Suppressor macrophage (primary cell): ENCODE results near the gene CD164.
"Not testable (repeated sequence)": the region's sequence is repeated elsewhere in the genome, so short reads cannot be mapped to it uniquely, and the experiment has no call there.

Source experiments
- DNase-seq, 4 experiments: peaks; one replicate each; pipeline ENCODE4 v3.0.0-alpha.2; 2020 to 2022

Gene CD164

DNA sequence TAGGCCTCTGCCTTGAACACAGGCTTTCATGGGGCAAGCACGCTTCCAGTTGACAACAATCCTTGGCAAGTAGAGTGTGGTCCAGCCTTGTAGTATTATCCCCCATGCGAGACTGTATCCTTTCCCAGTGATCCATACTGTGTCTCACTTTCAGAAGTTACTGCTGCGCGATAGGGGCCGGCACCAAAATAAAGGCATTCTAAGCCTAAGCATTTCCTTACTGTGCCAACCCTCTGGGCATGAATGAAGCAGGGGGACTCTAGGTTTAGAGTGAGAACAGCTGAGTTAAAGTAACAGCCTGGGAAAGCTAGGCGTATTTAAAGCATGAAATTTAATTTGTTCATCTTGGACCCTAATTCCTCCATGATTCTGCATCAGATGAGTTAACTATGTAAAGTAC, 39.4 kb downstream of the CD164 start:
- DNase-seq: no peak

DNA sequence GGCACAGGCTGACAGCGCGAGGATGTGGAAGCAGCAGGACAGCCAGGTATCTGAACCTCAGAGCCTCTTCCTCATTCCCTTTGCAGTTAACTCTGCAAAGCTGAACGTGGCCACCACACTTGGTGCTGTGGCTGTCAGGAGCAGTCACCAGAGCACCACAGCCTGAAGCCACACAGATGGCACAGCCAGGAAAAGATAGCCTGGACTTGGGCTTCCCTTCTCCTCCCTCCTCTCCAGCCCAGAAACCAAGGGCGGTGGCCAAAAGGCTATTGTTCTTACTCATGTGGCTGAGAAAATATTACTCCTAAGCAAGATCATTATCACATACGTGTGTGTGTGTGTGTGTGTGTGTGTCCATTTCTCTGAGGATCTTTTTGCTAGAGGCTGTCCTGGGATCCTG, 39.8 kb downstream of the CD164 start:
- no peak for DNase-seq

DNA sequence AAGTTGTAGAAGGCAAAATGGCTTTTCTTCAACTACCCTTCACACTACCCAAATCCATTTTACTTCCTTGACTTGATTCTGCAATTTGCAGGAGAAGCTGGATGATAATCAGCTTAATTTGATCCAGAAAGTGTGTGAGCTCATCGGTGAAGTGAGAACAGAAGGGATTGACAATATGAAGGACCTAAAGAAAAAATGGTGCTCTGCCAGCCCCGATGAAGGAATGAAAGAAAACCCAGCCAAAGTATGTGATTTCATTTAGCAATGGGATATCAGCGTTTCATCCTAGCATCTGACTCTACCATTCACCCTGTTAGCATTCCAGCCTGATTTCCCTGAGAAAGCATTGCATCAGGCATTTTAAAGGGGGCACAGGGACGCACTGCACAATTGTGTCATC, 41.5 kb downstream of the CD164 start:
- no peak for DNase-seq

DNA sequence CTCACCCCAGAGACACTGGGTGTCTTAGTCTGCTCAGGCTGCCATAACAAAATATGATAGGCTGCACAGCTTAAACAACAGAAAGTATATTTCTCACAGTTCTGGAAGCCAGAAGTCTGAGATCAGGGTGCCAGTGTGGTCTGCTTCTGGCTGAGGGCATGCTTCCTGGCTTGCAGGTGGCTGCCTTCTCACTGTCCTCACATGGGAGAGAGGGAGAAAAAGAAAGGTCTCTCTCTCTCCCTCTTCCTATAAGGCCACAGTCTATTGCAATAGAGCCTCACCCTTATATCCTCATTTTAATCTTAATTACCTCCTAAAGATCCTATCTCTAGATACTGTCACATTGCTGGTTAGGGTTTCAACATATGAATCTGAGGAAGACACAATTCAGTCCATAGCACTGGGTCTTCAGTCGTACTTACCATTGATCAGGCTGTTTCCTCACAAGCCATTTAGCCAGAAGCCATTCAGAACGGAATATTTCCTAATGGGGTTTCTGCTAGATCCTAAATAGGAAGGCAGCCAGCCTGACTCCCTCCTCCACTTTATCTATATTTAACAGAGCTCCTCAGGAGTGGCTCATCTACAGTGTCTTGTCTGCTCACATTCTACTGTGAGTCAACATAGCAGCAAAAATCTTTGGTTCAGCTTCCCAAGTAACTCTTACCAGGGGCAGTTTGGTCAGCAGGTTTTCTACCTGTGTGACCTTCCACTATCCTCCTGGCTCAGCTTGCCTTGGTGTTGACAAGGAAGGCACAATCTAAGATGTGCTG, 42.2 kb downstream of the CD164 start:
- no peak for DNase-seq

DNA sequence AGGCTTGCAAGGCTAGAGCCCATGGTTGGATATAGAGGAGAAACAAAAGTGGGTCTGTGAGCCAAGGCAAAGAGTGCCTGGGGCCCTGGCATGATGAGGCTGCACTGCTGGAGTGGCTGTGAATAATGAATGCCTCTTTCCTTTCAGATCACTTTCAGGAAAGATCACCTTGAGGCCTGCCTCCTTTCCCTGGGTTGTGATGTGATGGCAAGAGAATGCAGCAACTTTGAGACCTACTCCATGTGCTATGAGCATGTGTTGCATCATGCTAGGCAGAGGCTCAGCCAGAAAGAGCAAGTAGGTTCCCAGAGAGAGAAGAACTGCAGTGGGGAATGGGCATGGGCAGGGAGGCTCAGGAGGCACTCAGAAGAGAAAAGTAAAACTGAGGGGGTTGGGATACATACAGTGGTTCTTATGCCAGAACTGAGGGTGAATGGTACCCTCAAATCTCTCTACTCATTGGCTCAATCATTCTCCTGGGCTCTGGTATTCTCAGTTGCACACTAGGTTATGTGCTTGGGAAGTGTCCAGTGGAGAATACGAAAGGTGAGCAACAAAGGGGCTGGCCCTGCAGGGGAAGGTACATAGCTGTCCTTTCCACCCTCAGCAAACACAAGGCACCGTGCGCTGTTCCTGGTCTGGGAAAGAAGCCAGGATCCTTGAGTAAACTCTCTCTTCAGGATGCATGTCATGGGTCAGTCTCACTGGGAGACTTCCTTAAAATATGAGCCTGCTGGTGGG, 45.9 kb downstream of the CD164 start:
- DNase-seq: peak; percentile 41 to 69 (median 61)

DNA sequence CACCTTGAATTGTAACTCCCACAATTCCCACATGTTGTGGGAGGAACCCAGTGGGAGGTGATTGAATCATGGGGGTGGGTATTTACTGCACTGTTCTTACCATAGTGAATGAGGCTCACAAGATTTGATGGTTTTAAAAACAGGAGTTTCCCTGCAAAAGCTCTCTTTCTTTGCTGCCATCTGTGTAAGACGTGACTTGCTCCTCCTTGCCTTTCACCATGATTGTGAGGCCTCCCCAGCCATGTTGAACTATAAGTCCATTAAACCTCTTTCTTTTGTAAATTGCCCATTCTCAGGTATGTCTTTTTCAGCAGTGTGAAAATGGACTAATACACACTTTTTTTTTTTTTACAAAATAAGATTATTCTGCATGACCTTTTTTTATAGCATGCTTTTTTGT, 48.4 kb downstream of the CD164 start:
- DNase-seq: not testable (repeated sequence)

DNA sequence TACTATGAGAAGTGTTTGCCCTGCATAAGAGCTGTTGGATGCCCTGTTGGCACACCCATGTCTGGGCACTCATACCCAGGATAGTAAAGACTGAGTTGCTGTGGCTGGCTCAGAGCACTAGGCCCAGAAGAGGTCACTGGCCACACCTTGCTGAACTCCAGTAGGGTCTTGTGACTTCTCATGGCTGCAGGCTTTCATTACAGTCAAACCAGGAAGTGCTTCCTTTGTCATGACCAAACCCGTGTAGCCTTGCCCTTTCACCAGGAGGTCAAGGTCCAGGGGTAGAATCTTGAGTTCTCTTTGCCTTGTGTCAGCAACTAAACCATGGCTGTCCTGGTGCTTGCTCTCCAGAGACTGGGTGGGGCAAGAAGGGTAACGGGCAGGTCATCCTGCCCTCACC, 49.5 kb downstream of the CD164 start:
- DNase-seq: peak; percentile 60 to 81 (median 70)

DNA sequence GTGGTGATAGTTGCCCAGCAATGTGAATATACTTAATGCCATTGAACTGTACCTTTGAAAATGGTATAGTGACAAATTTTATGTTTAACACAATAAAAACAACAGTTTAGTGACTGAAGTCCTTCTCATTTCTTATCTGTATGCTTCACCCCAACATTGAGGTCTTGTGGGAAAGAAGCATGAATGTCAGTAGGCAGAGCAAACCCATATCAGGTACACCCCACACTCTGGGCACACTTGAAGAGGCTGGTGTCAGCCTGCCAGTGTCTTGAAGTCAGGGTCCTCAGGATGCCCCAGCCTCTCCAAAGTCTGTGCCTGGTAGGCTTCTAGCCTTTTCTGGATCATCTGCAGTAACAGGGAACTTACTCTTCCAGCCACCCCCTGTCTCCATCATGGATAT, 51.2 kb downstream of the CD164 start:
- DNase-seq: no peak

DNA sequence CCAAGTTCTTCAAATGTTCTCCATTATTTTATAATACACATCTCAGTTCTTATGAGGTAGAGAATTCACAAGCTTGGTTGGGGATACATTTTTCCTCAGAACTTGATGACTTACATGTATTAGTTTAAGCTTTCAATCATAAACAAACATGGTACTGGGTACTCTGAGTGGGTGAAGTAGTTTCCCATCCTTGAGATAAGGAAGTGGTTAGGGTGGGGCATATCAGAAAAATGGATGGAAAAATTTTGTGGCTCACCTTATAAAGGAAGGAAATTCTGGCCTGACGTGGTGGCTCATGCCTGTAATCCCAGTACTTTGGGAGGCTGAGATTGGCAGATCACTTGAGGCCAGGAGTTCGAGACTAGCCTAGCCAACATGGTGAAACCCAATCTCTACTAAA, 52.0 kb downstream of the CD164 start:
- no peak for DNase-seq

DNA sequence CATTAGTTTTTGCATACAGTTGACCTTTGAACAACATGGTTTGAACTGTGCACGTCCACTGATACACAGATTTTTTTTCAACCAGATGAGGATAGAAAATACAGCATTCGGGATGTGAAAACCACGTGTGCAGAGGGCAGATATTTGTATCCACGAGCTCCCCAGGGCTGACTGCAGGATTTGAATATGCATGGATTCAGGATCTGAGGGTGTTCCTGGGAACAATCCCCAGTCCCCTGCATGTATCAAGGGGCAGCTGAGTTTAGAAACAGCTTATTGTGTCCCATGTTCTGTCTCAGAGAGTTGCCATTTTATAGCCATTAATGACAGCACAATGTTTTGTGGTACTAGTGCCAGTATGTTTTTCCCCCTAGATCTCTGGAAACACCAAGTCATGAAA, 53.6 kb downstream of the CD164 start:
- no peak for DNase-seq

DNA sequence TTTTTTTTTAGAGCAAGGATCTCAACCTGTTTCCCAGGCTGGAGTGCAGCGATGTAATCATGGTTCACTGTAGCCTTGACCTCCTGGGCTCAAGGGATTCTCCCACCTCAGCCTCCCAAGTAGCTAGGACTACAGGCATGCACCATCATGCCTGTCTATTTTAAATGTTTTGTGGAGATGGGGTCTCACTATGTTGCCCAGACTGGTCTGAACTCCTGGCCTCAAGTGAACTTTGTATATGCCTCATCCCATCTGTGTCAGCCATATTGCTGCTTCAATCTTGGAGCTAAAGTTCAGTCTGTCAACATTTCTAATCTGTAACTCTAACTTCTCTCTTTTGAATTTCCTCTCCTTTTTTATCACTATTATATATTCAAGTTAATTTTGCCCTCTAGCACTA, 54.3 kb downstream of the CD164 start:
- DNase-seq: peak in 1 of 4 experiments; percentile 32

DNA sequence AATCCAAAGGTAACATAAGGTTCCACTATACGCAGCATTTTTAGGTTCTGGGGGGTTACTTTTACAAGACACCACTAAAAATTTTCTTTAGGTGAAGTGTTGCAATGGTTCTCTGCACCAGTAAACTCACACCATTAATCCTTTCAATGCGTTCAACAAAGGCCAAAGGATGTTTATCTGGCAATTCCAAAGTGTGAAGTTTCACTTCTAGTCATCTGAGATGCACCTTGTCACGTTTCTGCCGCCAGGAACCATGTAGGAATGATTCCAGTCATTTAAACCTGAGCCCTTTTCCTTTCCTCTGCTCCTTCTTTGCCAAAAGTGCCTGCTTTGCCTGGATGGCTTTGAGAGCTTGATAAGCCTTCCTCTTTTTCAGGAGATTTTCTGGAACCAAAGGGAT, 54.8 kb downstream of the CD164 start:
- no peak for DNase-seq

DNA sequence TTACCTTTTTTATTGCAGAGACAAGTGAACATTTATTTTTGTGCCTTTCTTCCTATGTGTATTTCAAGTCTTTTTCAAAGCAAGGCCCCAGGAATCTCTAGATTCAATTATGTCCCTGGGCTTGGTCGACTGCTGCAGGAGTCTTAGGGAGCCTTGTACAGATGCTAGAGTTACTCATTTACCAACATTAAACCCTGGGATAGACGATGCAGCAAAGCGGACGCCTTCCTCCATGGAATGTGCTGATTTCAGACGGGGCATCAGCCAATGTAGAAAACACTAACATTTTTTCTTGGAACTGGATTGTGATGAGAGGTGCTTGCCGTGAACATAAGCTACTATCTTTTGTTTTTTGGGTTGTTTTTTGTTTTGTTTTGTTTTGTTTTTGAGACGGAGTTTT, 55.9 kb downstream of the CD164 start:
- no peak for DNase-seq

DNA sequence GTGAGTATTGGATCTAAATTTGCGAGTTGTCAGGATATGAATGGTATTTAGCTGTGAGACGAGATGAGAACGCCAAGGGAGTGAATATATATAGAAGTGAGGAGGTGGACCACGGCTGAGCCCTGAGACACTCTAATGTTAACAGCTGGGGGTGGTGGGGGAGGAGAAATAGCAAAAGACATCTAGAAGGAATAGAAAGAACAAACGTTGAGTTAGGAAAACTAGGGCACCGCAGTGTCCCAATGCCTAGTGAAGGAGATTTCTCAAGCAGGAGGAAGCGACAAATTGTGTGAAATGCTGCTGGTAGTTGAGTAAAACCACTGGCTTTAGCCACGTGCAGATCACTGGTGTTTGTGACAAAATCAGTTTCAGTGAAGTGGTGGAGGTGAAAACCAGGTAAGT, 56.9 kb downstream of the CD164 start:
- peak; percentile 71 to 84 (median 80) for DNase-seq

DNA sequence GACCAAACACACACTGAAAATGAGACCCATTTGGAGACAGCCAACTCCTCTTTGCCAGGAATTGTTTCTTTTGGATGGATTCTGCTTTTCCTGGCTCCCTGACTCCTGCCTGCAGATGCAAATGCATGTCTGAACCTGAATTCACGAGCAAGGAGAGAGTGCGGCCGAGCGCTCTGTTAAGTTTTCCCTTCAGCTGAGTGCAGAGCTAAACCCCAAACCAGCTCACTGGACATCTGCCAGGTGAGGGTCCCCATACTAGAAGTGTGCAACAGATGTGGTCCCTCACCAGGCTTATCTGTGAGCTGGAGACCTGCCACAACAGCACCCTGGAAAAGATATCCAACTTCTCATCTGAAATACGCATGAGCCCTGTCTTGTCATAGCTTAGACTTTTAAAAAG, 59.0 kb downstream of the CD164 start:
- no peak for DNase-seq

DNA sequence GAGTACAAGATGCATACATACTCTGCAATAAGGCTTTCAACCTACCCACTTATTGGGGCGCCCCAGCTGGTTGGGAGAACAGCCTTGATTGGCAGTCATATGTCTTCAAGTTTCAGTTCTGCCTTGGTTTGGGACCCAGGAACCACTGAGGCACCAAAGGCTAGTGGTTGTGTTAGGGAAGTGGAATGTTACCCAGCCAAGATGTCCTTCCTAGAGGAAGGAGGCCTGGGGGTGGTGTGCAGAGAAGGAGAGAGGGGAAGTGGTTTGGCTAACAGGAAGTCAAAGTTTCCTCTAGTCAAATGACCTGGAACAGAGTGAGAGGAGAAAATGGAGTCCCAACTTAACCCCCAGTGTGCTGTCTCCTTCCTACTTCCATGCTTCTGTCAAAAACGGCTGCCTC, 59.4 kb downstream of the CD164 start:
- peak; percentile 84 to 96 (median 93) for DNase-seq

DNA sequence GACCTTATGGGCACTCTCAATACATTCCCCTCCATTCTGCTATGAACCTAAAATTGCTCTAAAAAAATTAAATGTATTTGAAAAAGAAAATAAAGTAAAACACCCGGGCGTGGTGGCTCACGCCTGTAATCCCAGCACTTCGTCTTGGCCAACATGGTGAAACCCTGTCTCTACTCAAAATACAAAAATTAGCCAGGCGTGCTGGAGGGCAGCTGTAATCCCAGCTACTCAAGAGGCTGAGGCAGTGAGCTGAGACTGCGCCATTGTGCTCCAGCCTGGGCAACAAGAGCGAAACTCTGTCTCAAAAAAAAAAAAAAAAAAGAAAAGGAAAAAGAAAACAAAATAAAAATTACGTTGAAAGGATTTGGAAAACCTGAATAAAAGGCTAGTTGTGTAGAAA, 60.5 kb downstream of the CD164 start:
- no peak for DNase-seq

DNA sequence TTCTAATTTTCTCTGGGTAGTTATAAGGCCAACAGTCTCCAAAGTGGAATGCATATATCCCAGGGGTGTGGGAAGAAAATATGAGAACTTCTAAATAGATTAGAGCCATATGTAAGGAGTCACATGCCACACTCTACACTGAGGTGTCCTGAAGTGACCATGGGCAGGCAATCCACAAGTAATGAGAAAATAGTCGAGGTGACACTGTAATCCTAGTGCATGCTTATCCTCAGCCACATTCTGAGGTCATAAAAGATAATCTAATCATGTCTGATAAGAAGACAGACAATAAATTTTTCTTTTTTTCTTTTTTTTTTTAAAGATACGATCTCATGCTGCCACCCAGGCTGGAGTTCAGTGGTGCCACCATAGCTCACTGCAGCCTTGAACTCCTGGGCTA, 62.2 kb downstream of the CD164 start:
- DNase-seq: no peak

DNA sequence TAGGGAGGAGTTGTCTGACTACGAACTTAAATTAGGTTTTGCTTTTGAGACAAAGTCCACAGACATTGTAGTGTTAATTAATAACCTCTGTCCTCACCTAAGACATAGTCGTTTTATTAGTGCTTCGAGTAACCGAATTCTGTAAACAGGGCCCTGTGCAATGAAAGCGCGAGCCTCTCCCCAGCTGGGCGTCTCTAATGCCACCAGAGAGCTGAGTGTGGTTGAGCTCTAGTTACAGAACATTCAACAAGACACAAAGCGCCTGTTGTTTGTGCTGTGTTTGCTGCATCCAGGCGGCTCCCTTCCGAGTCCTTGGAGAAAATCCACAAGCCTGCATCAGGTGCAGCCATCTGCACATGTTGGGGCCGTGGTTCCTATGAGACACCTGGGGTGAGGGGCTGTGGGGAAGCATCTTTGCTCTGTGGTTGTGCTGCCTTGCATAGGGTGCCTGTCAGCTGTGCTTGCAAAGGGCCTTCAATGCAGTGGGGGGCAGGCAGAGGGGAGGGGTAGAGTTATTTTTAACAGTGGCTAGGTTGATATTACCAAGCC, 63.9 kb downstream of the CD164 start:
- DNase-seq: no peak

DNA sequence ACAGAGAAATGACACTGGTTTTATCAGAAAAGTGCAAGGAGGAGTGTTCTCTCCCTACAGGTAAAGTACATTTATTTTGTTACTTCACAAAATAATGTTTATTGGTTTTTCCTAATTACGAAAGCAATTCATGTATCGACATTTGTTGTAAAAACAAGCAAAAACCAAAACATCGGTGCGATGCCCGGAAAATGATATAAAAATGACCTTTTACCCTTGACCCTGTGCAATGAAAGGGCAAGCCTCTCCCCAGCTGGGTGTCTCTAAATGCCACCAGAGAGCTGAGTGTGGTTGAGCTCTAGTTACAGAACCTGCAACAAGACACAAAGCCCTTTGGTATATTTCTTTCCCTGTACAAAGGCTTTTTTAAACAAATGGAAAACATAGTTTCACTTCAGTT, 65.4 kb downstream of the CD164 start:
- no peak for DNase-seq
